IMR-90 (cell line): ENCODE results near the gene SAMM50. TPM values are rescaled to one million over a fixed set of nuclear protein-coding genes. Genes with fewer than 3 reads are reported as not detected.

Experiments used
- ATAC-seq: fragments of 200-7000 bp; cut with Tn5 transposase; 2 replicates; pipeline ENCODE4 v1.9.1; 2020; ENCODE audit warnings: low read depth, mild to moderate bottlenecking, moderate library complexity
- BruUV-seq: library from RNA; stranded (reverse); fragments of 400-500 nt; replicated peaks from 2 replicates; lab custom pipeline; 2021; lab: Mats Ljungman, UMichigan
- CTCF ChIA-PET: fragments of 300-600 bp; formaldehyde crosslinking; extraction: SDS; loops from one replicate; lab custom pipeline; 2021; ENCODE audit warnings: antibody characterized with exemption; lab: Yijun Ruan, JAX
- POLR2A ChIA-PET: fragments of 300-600 bp; sonication (Branson Sonifier 250); formaldehyde crosslinking; loops from one replicate; lab custom pipeline; 2022; ENCODE audit warnings: antibody characterized with exemption; ENCODE audit not compliant: unreplicated experiment; lab: Charles Lee
- DNase-seq: peaks from one replicate; pipeline ENCODE4 v3.0.0; 2013
- H2AFZ ChIP-seq: replicated peaks from 2 replicates; pipeline ENCODE3; 2013; ENCODE audit warnings: low read length, mild to moderate bottlenecking; ENCODE audit not compliant: poor library complexity
- H2AK5ac ChIP-seq: 2 replicates; pipeline ENCODE4 v1.6.1; 2013; ENCODE audit warnings: low read depth, low read length, inconsistent platforms
- H2AK9ac ChIP-seq: replicated peaks from 2 replicates; pipeline ENCODE3; 2013; ENCODE audit warnings: mild to moderate bottlenecking, low read depth, low read length, moderate library complexity; ENCODE audit not compliant: poor library complexity
- H2BK120ac ChIP-seq: 2 replicates; pipeline ENCODE4 v1.6.1; 2013; ENCODE audit warnings: low read depth, low read length, inconsistent platforms
- H2BK15ac ChIP-seq: 3 replicates; pipeline ENCODE4 v1.6.1; 2013; ENCODE audit warnings: low read depth, low read length, inconsistent platforms
- H2BK20ac ChIP-seq: 2 replicates; pipeline ENCODE4 v1.6.1; 2013; ENCODE audit warnings: low read depth, mild to moderate bottlenecking, inconsistent platforms, low read length, moderate library complexity
- H2BK5ac ChIP-seq: 2 replicates; pipeline ENCODE4 v1.6.1; 2013; ENCODE audit warnings: mild to moderate bottlenecking, low read depth, low read length, inconsistent platforms; ENCODE audit not compliant: poor library complexity, severe bottlenecking
- H3K14ac ChIP-seq: replicated peaks from 2 replicates; pipeline ENCODE4 v1.6.1; 2013; ENCODE audit warnings: low read depth, low read length, inconsistent platforms
- H3K18ac ChIP-seq: 2 replicates; pipeline ENCODE4 v1.6.1; 2013; ENCODE audit warnings: low read depth, low read length, control low read depth
- H3K23ac ChIP-seq: 2 replicates; pipeline ENCODE4 v1.6.1; 2013; ENCODE audit warnings: low read depth, low read length, inconsistent platforms
- H3K27ac ChIP-seq: 2 replicates; pipeline ENCODE4 v1.5.1; 2013; ENCODE audit warnings: mild to moderate bottlenecking, control low read depth, low read length; ENCODE audit not compliant: insufficient read depth
- H3K27me3 ChIP-seq: 2 replicates; pipeline ENCODE4 v1.6.1; 2013; ENCODE audit warnings: low read length; ENCODE audit not compliant: control insufficient read depth, insufficient read depth
- H3K36me3 ChIP-seq: 2 replicates; pipeline ENCODE4 v1.6.1; 2013; ENCODE audit warnings: low read length, mixed read lengths; ENCODE audit not compliant: control insufficient read depth, insufficient read depth
- H3K4ac ChIP-seq: 2 replicates; pipeline ENCODE4 v1.6.1; 2013; ENCODE audit warnings: low read depth, low read length, inconsistent platforms
- H3K4me1 ChIP-seq: 2 replicates; pipeline ENCODE4 v1.6.1; 2013; ENCODE audit warnings: low read length, mixed read lengths; ENCODE audit not compliant: control insufficient read depth, insufficient read depth
- H3K4me2 ChIP-seq: 2 replicates; pipeline ENCODE4 v1.6.1; 2013; ENCODE audit warnings: low read depth, mild to moderate bottlenecking, control low read depth, low read length, moderate library complexity
- H3K4me3 ChIP-seq: 2 replicates; pipeline ENCODE4 v1.5.1; 2013; ENCODE audit warnings: low read depth, mild to moderate bottlenecking, control low read depth, low read length, moderate library complexity; ENCODE audit not compliant: insufficient read depth
- H3K56ac ChIP-seq: 2 replicates; pipeline ENCODE4 v1.6.1; 2013; ENCODE audit warnings: low read length, inconsistent platforms; ENCODE audit not compliant: insufficient read depth; ENCODE audit errors: extremely low read depth
- H3K79me1 ChIP-seq, 2 experiments: 2 replicates each; pipeline ENCODE4 v1.6.1; 2013; ENCODE audit warnings: low read length in 2 of 2, inconsistent platforms in 1 of 2, low read depth in 1 of 2
- H3K9ac ChIP-seq: 2 replicates; pipeline ENCODE4 v1.6.1; 2013; ENCODE audit warnings: low read depth, low read length, control low read depth
- H3K9me1 ChIP-seq: 2 replicates; pipeline ENCODE4 v1.6.1; 2013; ENCODE audit warnings: low read length, inconsistent platforms; ENCODE audit not compliant: insufficient read depth
- H3K9me3 ChIP-seq: 2 replicates; pipeline ENCODE4 v1.6.1; 2013; ENCODE audit warnings: low read length; ENCODE audit not compliant: control insufficient read depth, insufficient read depth
- H4K20me1 ChIP-seq: 2 replicates; pipeline ENCODE4 v1.6.1; 2013; ENCODE audit warnings: low read length, inconsistent platforms; ENCODE audit not compliant: insufficient read depth
- H4K5ac ChIP-seq: 2 replicates; pipeline ENCODE4 v1.6.1; 2013; ENCODE audit warnings: mild to moderate bottlenecking, low read depth, low read length, control low read depth
- H4K8ac ChIP-seq, 2 experiments: 2 replicates each; pipeline ENCODE4 v1.6.1; 2013; ENCODE audit warnings: low read depth in 2 of 2, low read length in 2 of 2, control low read depth in 1 of 2, inconsistent platforms in 1 of 2
- H4K91ac ChIP-seq: 2 replicates; pipeline ENCODE4 v1.6.1; 2013; ENCODE audit warnings: low read depth, low read length, inconsistent platforms; ENCODE audit not compliant: insufficient read depth
- BHLHE40 ChIP-seq: fragments of 150-350 bp; IDR thresholded peaks from 2 replicates; pipeline ENCODE4 v1.6.1; 2016; ENCODE audit warnings: mild to moderate bottlenecking, low read depth, low read length
- MAFK ChIP-seq: IDR thresholded peaks from 2 replicates; pipeline ENCODE4 v1.6.1; 2012; ENCODE audit warnings: low read depth, low read length, improper control_type of control experiment
- RAD21 ChIP-seq: IDR thresholded peaks from 2 replicates; pipeline ENCODE4 v1.6.1; 2012; ENCODE audit warnings: low read length, improper control_type of control experiment
- RFX5 ChIP-seq: IDR thresholded peaks from 2 replicates; pipeline ENCODE4 v1.8.0; 2012; ENCODE audit warnings: low read depth, mild to moderate bottlenecking, low read length, moderate library complexity
- USF2 ChIP-seq: fragments of 150-350 bp; IDR thresholded peaks from 2 replicates; pipeline ENCODE4 v1.6.1; 2017; ENCODE audit warnings: mild to moderate bottlenecking, antibody characterized with exemption, low read length, low read depth
- WGBS, 2 experiments: methylation state at CpG; one replicate each; pipeline versions ENCODE4 v1.1.5 to v1.1.7; 2013; ENCODE audit warnings: missing lambda C conversion rate in 2 of 2; ENCODE audit not compliant: insufficient read length in 1 of 2; ENCODE audit errors: extremely low coverage in 2 of 2; 5-methylcytosine and 5-hydroxymethylcytosine counted together
- dilution Hi-C: fragments of 300-500 bp; cut with HindIII; formaldehyde crosslinking; loops from one replicate; pipeline ENCODE4 v1.14.3; 2018; ENCODE audit warnings: low sequenced_read_pairs; ENCODE audit not compliant: unreplicated experiment
- in situ Hi-C: fragments of 300-500 bp; cut with MboI; formaldehyde crosslinking; loops from 3 replicates; pipeline ENCODE4 v1.14.3; 2019; ENCODE audit warnings: low sequenced_read_pairs, inconsistent platforms, mixed read lengths
- intact Hi-C: fragments of 100-400 bp; cut with micrococcal nuclease; formaldehyde crosslinking; loops from 2 replicates; pipeline ENCODE4 v1.10.0; 2022
- polyA plus RNA-seq, 3 experiments: library from polyadenylated mRNA; depleted of rRNA; stranded (reverse); fragments of >200 nt; gene quantifications; 2 replicates each; pipeline ENCODE4 v1.2.3, GENCODE V29; 2012; ENCODE audit warnings: low replicate concordance in 1 of 3
- total RNA-seq: library from RNA; depleted of rRNA; stranded (reverse); fragments of >200 nt; gene quantifications from 2 replicates; pipeline ENCODE4 v1.2.3, GENCODE V29; 2012

SAMM50 gene
- total and polyA plus RNA-seq, 2 of the 4 experiments (the other 2 are of a cell fraction), result 40.6 to 43.7 TPM

GRCh38 chr22:44018594-44018993 lies 63.4 kb downstream of the SAMM50 start:
- ATAC-seq, result no peak
- no peak overlapping the region for H2BK5ac ChIP-seq

More at GRCh38 chr22:44018594-44018993, 63.4 kb downstream of the SAMM50 start:
- no TSS peak for BruUV-seq
- H3K4me2 ChIP-seq, result no peak overlapping the region
- H3K14ac ChIP-seq, result no peak overlapping the region
- H3K79me1 ChIP-seq, result peaks cover 5 to 36% of the 10 kb centered on the region in 2 experiments
- ChIA-PET POLR2A (no interaction called here), CTCF (no interaction called here)
- H2BK20ac ChIP-seq, result no peak overlapping the region
- no peak overlapping the region for H3K4me3 ChIP-seq
- H4K91ac ChIP-seq, result no peak overlapping the region
- TF ChIP-seq USF2 (no peak), BHLHE40 (no peak), RFX5 (no peak), RAD21 (no peak), MAFK (no peak)
- H3K23ac ChIP-seq, result no peak overlapping the region
- H2AK5ac ChIP-seq, result no peak overlapping the region
- dilution Hi-C loops, result no loop called here
- no peak overlapping the region for H2AFZ ChIP-seq
- H3K18ac ChIP-seq, result no peak overlapping the region
- intact Hi-C loops, result no loop called here
- H3K9me3 ChIP-seq, result no peaks in the 10 kb centered on the region
- no peak overlapping the region for H3K56ac ChIP-seq
- 0 out of 2 replicates have a peak, but pooled peaks cover 4% of the 10 kb centered on the region for H4K20me1 ChIP-seq
- H2BK120ac ChIP-seq, result no peak overlapping the region
- H3K27me3 ChIP-seq, result no peaks in the 10 kb centered on the region
- H4K5ac ChIP-seq, result no peak overlapping the region
- H2AK9ac ChIP-seq, result no peak overlapping the region
- no peak overlapping the region for H3K27ac ChIP-seq
- no peak overlapping the region for H4K8ac ChIP-seq
- WGBS, 2 experiments, result 100% methylated on average over 1 of the region's 9 CpGs; no CpG with 5 or more reads in 1 of the 2 experiments
- H3K36me3 ChIP-seq, result no peaks in the 10 kb centered on the region
- H2BK15ac ChIP-seq, result no peak overlapping the region
- H3K4me1 ChIP-seq, result peaks cover 14% of the 10 kb centered on the region
- DNase-seq, result no peak
- peaks cover 25% of the 10 kb centered on the region for H3K9me1 ChIP-seq
- no peak overlapping the region for H3K4ac ChIP-seq
- in situ Hi-C loops, result no loop called here
- H3K9ac ChIP-seq, result no peak overlapping the region
